Stimulated activated CD8-positive, alpha-beta memory T cell treated with anti-CD3 and anti-CD28 coated beads, Interleukin-7, amount 100 ng/mL, for 48 hours (primary cell): ENCODE measurements around the gene OR4A5.
"Not testable (repeated sequence)": the region's sequence is repeated elsewhere in the genome, so short reads cannot be mapped to it uniquely, and the experiment has no call there.

Experiments used
- DNase-seq, 2 donors: peaks; one replicate each; pipeline ENCODE4 v3.0.0-alpha.2; 2020; ENCODE audit warnings: low read depth in 1 of 2; ENCODE audit errors: extremely low read depth in 1 of 2

The OR4A5 gene

GRCh38 chr11:54706532-54706931, at the start of gene OR4A5:
Gene OR4A5 (plus strand): TSS chr11:54706832. CDS start chr11:54706885, 53 bp downstream.
- DNase-seq, result not testable (repeated sequence)

GRCh38 chr11:54720094-54720493, 13.5 kb downstream of the OR4A5 start:
- not testable (repeated sequence) for DNase-seq
